Peyer's patch (tissue), 4 donors: Measurements from ENCODE around the gene NLGN4X. TPM values are rescaled to one million over a fixed set of nuclear protein-coding genes. Genes with fewer than 3 reads are reported as not detected.

Experiments
- DNase-seq, 3 donors: peaks; one replicate each; pipeline ENCODE4 v3.0.0-alpha.2; 2017 to 2019
- H3K27ac ChIP-seq, 4 donors: fragments of 200-600 bp; sonication (generic); one replicate each; pipeline ENCODE4 v1.5.1; 2016 to 2019
- H3K27me3 ChIP-seq, 2 donors: fragments of 200-600 bp; sonication (generic); one replicate each; pipeline ENCODE4 v1.5.1; 2019
- H3K36me3 ChIP-seq, 3 donors: fragments of 200-600 bp; sonication (generic); one replicate each; pipeline ENCODE4 v1.5.1; 2016 to 2019
- H3K4me1 ChIP-seq, 4 donors: fragments of 200-600 bp; sonication (generic); one replicate each; pipeline ENCODE4 v1.5.1; 2016 to 2019
- H3K4me3 ChIP-seq, 4 donors: fragments of 200-600 bp; sonication (generic); 1 replicate in 3 of 4; 2 replicates in 1 of 4; pipeline ENCODE4 v1.5.1; 2016 to 2019; ENCODE audit warnings: mild to moderate bottlenecking in 1 of 4
- H3K9me3 ChIP-seq, 4 donors: fragments of 200-600 bp; sonication (generic); one replicate each; pipeline ENCODE4 v1.5.1; 2016 to 2019; ENCODE audit warnings: mild to moderate bottlenecking in 1 of 4
- POLR2A ChIP-seq, 2 donors: fragments of 450-650 bp; IDR thresholded peaks; one replicate each; pipeline ENCODE4 v1.5.1; 2017; ENCODE audit warnings: antibody characterized with exemption in 2 of 2, mild to moderate bottlenecking in 2 of 2, moderate library complexity in 2 of 2
- total RNA-seq, 4 donors: library from RNA; depleted of rRNA; stranded (reverse); fragments of >200 nt; gene quantifications; one replicate each; pipeline ENCODE4 v1.1.0, GENCODE V29; 2016
- TF ChIP-seq, protein P1 (sequence below), 6 experiments: fragments of 450-650 bp in 4 of 6; fragments of 200-600 bp in 2 of 6; sonication (generic) in 1 of 6; IDR thresholded peaks; one replicate each; pipeline ENCODE4 v1.5.1; 2017 to 2019; ENCODE audit warnings: antibody characterized with exemption in 6 of 6, mild to moderate bottlenecking in 3 of 6, moderate library complexity in 1 of 6

NLGN4X gene
- total RNA-seq, 4 donors from 2014 or later, result 1.1 to 5.0 (median 2.4) TPM

DNA sequence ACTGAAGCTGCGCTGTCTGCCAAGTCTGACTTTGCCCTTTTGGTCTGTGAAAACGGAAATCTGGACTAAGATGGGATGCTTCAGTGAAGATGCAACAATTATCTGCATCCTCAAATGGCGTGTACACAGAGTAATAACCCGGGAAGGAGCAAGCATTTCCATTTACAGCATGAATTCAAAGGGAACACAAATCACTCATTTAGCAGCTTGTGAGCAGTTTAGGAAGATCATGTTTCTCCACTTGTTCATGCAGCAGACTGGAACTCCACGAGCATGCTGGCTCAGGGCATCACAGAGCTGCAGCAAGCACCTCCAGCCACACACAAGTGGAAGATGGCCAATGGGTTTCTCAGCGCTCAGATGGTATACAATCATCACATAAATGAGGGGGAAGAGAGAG lies 175.5 kb downstream of the NLGN4X start:
- H3K27ac ChIP-seq, result no peak overlapping the region
- no peak for TF ChIP-seq POLR2A (IDR thresholded peaks at IDR 0.05)
- TF ChIP-seq, protein P1, sequence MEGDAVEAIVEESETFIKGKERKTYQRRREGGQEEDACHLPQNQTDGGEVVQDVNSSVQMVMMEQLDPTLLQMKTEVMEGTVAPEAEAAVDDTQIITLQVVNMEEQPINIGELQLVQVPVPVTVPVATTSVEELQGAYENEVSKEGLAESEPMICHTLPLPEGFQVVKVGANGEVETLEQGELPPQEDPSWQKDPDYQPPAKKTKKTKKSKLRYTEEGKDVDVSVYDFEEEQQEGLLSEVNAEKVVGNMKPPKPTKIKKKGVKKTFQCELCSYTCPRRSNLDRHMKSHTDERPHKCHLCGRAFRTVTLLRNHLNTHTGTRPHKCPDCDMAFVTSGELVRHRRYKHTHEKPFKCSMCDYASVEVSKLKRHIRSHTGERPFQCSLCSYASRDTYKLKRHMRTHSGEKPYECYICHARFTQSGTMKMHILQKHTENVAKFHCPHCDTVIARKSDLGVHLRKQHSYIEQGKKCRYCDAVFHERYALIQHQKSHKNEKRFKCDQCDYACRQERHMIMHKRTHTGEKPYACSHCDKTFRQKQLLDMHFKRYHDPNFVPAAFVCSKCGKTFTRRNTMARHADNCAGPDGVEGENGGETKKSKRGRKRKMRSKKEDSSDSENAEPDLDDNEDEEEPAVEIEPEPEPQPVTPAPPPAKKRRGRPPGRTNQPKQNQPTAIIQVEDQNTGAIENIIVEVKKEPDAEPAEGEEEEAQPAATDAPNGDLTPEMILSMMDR (IDR thresholded peaks at IDR 0.05), result no peak
- no peaks in the 10 kb centered on the region for H3K27me3 ChIP-seq
- no peaks in the 10 kb centered on the region for H3K4me1 ChIP-seq
- DNase-seq, result no peak
- no peaks in the 10 kb centered on the region for H3K9me3 ChIP-seq
- H3K36me3 ChIP-seq, result no peaks in the 10 kb centered on the region
- H3K4me3 ChIP-seq, result no peak overlapping the region

DNA sequence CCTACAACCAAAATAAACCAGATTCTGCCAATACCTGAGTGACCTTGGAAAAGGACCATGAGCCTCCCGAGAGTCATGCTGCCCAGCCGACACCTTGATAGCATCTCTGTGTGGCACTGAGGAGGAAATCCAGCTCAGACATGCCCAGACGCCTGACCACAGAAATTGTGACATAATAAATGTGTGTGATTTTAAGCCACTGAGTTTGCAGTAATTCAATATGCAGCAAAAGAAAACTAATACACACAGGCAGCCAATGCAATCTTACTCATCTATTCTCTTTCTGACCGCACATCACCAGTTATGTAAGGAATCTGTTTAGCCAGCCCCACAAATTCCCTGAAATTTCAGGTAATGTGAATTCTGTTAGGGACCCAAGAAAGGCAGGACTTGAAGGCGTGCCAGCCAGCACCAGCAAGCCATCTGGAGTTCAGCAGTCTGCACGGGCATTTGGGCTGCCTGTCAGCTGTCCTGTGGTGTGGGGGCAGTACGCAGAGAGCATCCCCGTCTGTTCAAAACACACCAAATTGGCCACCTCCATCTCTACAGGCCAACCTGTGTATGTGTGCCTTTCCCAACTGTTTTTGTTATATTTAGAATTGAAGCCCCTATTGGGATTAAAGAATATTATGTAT lies 176.4 kb downstream of the NLGN4X start:
- Histone ChIP-seq H3K27ac (no peak overlapping the region), H3K9me3 (no peaks in the 10 kb centered on the region), H3K27me3 (no peaks in the 10 kb centered on the region), H3K4me1 (no peaks in the 10 kb centered on the region), H3K4me3 (no peak overlapping the region), H3K36me3 (no peaks in the 10 kb centered on the region)
- DNase-seq, result no peak
- no peak for TF ChIP-seq POLR2A (IDR thresholded peaks at IDR 0.05)
- TF ChIP-seq, protein P1 (IDR thresholded peaks at IDR 0.05), result no peak

DNA sequence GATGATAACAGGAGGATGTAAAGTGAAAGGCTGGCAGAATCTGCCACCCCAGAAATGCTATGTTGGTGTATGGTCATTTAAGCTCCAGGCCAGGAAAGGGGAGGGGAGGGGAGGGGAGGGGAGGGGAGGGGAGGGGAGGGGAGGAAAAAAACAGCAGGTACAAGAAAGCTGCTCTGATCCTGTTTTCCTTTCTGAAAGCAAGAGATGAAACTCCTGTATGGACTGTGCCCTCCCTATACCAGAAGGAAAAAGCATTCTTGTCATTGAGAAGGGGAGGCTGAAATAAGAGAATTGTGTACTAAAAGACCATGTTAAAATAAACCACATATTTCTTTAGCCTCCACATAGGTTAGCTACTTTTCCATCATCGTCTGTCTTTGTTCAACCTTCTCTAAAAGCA lies 179.5 kb downstream of the NLGN4X start:
- TF ChIP-seq, protein P1 (IDR thresholded peaks at IDR 0.05), result no peak
- no peak for TF ChIP-seq POLR2A (IDR thresholded peaks at IDR 0.05)
- no peak for DNase-seq
- H3K27ac ChIP-seq, result no peak overlapping the region
- H3K36me3 ChIP-seq, result no peaks in the 10 kb centered on the region
- no peak overlapping the region for H3K4me3 ChIP-seq
- no peaks in the 10 kb centered on the region for H3K4me1 ChIP-seq
- H3K9me3 ChIP-seq, result no peaks in the 10 kb centered on the region
- no peaks in the 10 kb centered on the region for H3K27me3 ChIP-seq

DNA sequence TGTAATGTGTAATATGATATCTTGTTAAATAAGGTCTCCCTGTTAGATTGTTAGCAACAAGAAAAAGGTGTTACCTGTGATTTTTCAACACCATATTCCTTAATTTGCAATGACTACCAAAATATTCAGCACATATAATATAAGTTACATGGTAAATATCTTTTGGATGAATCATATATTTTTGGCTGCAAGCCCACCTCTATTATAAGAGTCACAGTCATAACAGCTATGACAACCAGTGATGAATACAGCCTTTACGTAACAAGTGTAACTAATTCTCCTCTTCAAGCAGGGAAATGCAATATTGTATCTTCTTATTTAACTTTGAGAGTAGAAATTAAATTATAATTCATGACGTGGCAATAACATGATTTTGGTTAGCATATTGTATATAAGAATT lies 187.0 kb downstream of the NLGN4X start:
- Histone ChIP-seq H3K36me3 (no peaks in the 10 kb centered on the region), H3K27ac (no peak overlapping the region), H3K9me3 (no peaks in the 10 kb centered on the region), H3K4me3 (no peak overlapping the region), H3K27me3 (no peaks in the 10 kb centered on the region), H3K4me1 (no peaks in the 10 kb centered on the region)
- DNase-seq, result no peak
- TF ChIP-seq, protein P1 (IDR thresholded peaks at IDR 0.05), result no peak
- no peak for TF ChIP-seq POLR2A (IDR thresholded peaks at IDR 0.05)

DNA sequence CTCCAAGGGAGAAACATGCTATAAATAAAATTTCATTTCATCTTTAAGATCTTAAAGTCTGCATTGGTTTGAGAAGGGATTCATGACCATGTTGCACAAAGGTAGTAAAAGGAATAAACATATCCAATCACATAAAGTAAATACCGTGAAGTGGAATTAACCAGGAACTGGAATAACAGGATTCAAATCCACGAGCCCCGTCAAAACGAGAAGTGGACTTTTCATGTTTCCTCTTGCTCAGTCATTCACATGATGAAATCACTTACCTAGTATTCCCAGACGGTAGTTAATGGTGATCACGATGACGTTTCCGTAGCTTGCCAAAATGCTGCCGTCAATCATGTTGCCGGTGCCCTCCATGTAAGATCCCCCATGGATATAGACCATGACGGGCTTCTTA lies 199.7 kb downstream of the NLGN4X start:
- no peaks in the 10 kb centered on the region for H3K9me3 ChIP-seq
- H3K4me3 ChIP-seq, result no peak overlapping the region
- no peaks in the 10 kb centered on the region for H3K27me3 ChIP-seq
- H3K27ac ChIP-seq, result no peak overlapping the region
- H3K36me3 ChIP-seq, result no peaks in the 10 kb centered on the region
- H3K4me1 ChIP-seq, result no peaks in the 10 kb centered on the region
- DNase-seq, result no peak
- TF ChIP-seq POLR2A (IDR thresholded peaks at IDR 0.05), result no peak
- TF ChIP-seq, protein P1 (IDR thresholded peaks at IDR 0.05), result no peak

DNA sequence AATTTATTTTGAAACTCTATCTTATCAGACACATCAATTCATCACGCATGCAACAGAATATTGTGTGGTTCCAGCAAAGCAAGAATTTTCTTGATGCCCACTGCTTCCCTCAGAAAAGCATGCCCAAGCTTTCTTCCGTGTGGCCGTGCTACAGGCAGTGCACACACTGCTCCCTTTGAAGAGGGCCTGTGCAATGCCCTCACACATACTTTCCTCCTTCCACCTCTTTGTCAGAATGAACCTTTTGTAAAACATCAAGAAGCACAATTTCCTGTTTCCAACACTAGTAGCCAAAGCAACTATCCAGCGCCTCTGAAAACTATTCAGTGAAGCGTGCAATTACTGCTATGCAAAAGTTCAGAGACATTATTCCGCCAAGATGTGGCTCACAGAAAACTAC lies 201.7 kb downstream of the NLGN4X start:
- Histone ChIP-seq H3K27ac (no peak overlapping the region), H3K4me3 (no peak overlapping the region), H3K4me1 (no peaks in the 10 kb centered on the region), H3K27me3 (no peaks in the 10 kb centered on the region), H3K9me3 (no peaks in the 10 kb centered on the region), H3K36me3 (no peaks in the 10 kb centered on the region)
- DNase-seq, result no peak
- TF ChIP-seq POLR2A (IDR thresholded peaks at IDR 0.05), result no peak
- TF ChIP-seq, protein P1 (IDR thresholded peaks at IDR 0.05), result no peak
